Osteocyte (in vitro differentiated cells): ENCODE results near the gene CEP68. TPM values are rescaled to one million over a fixed set of nuclear protein-coding genes. Genes with fewer than 3 reads are reported as not detected.
"Not testable (repeated sequence)": the region's sequence is repeated elsewhere in the genome, so short reads cannot be mapped to it uniquely, and the experiment has no call there.

Experiments
- DNase-seq: peaks from one replicate; pipeline ENCODE4 v3.0.0; 2021; ENCODE audit warnings: mixed read lengths; ENCODE audit not compliant: unreplicated experiment; ENCODE audit errors: extremely low spot score
- H3K27ac Mint-ChIP-seq: one replicate; pipeline ENCODE4 v1.8.0; 2021; ENCODE audit warnings: mild to moderate bottlenecking, mixed read lengths; ENCODE audit not compliant: unreplicated experiment
- H3K27me3 Mint-ChIP-seq: one replicate; pipeline ENCODE4 v1.8.0; 2021; ENCODE audit warnings: mixed read lengths; ENCODE audit not compliant: unreplicated experiment
- H3K36me3 Mint-ChIP-seq: one replicate; pipeline ENCODE4 v1.8.0; 2021; ENCODE audit warnings: mixed read lengths; ENCODE audit not compliant: unreplicated experiment
- H3K4me1 Mint-ChIP-seq: one replicate; pipeline ENCODE4 v1.8.0; 2021; ENCODE audit warnings: mixed read lengths; ENCODE audit not compliant: unreplicated experiment
- H3K4me3 Mint-ChIP-seq: one replicate; pipeline ENCODE4 v1.8.0; 2021; ENCODE audit warnings: mild to moderate bottlenecking, moderate library complexity, mixed read lengths; ENCODE audit not compliant: unreplicated experiment
- H3K9me3 Mint-ChIP-seq: one replicate; pipeline ENCODE4 v1.8.0; 2021; ENCODE audit warnings: mixed read lengths; ENCODE audit not compliant: unreplicated experiment
- total RNA-seq: library from RNA; stranded (reverse); gene quantifications from 2 replicates; pipeline ENCODE4 v1.2.1, GENCODE V29; 2021
- TF ChIP-seq, protein P1 (sequence below): fragments of 200-600 bp; sonication (generic); IDR thresholded peaks from 2 replicates; pipeline ENCODE4 v1.5.0; 2021; ENCODE audit warnings: antibody characterized with exemption, mild to moderate bottlenecking, moderate library complexity

Gene CEP68
- total RNA-seq, 1 donor from 2014 or later, result 20.7 TPM

DNA sequence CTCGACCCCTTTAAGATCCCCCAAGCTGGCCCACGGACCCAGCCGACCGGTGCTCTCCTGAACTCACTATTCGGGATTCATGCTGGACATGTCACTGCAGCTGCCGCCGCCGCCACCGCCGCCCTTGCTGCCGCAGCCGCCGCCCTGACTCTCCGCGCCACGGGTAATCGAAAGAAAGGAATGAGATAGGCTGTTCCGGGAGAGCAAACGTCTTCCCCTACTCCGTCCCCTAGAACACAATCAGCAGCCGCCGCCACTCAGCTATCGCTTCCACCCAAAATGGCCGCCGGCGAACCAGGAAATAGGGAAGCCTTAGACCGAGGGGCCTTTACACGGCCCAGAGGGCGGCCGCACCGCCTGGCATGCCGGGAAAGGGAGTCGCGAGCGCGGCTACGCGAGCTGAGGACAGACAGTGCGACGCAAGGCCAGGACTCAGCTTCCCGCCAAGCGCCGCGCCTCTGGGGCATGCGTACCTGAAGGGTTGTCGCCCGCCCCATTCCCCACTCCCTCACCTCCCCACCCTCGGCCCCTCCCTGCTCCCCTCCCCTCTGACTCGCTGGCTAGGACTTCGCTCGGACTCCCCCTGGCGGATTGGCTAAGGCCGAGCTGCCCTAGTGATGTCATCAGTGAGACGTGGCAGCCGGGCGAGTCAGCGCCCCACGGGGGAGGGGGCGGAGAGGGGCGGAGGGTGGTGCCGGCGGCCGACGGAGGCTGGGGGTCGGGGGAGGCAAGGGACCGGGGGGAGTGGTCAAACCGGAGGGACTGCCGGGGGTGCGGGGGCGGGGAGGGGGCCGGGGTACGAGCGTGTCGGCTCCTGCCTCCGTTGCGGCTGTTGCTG, 73.8 kb downstream of the CEP68 start, which contains the start of gene RAB1A:
Gene RAB1A (minus strand): TSS at position 281 of the 838 bp plus-strand sequence. CDS start 191 bp downstream, at position 90.
- Mint-ChIP-seq H3K4me3 (peak within 1 kb of the TSS; percentile 100), H3K36me3 (no peaks in the 10 kb centered on the region), H3K4me1 (peaks cover 39% of the 10 kb centered on the region), H3K27me3 (no peaks in the 10 kb centered on the region), H3K27ac (peak within 1 kb of the TSS; percentile 100), H3K9me3 (no peaks in the 10 kb centered on the region)
- TF ChIP-seq, protein P1, sequence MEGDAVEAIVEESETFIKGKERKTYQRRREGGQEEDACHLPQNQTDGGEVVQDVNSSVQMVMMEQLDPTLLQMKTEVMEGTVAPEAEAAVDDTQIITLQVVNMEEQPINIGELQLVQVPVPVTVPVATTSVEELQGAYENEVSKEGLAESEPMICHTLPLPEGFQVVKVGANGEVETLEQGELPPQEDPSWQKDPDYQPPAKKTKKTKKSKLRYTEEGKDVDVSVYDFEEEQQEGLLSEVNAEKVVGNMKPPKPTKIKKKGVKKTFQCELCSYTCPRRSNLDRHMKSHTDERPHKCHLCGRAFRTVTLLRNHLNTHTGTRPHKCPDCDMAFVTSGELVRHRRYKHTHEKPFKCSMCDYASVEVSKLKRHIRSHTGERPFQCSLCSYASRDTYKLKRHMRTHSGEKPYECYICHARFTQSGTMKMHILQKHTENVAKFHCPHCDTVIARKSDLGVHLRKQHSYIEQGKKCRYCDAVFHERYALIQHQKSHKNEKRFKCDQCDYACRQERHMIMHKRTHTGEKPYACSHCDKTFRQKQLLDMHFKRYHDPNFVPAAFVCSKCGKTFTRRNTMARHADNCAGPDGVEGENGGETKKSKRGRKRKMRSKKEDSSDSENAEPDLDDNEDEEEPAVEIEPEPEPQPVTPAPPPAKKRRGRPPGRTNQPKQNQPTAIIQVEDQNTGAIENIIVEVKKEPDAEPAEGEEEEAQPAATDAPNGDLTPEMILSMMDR, result peak; percentile 51
- peak; percentile 100 for DNase-seq

DNA sequence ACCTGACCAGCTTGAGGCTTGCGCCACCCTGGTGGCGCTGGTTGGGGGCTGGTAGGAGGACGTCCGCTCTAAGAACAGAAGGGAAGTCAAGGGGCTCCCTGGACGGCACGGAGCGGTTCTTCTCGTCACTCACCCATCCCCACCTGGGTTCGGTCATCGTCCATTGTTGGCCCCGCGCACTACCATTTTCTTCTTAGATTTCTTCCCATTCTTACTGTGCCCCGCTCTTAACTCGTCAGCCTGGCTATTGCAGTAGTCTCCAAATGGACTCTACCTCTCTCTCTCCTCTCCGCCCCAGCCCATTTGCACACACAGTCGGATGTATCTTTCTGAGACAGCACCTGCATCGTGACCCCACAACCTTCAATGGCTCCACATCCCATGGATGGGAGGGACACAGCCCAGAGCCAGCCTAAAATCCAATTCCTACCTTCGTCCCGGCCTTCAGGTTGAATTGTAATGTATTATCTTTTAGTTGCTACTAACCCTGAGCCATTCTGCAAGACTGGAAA, 74.5 kb downstream of the CEP68 start:
- no peaks in the 10 kb centered on the region for H3K36me3 Mint-ChIP-seq
- H3K4me3 Mint-ChIP-seq, result peak overlapping the region; percentile 100
- no peaks in the 10 kb centered on the region for H3K9me3 Mint-ChIP-seq
- no peaks in the 10 kb centered on the region for H3K27me3 Mint-ChIP-seq
- H3K27ac Mint-ChIP-seq, result peak overlapping the region; percentile 97
- peaks cover 33% of the 10 kb centered on the region for H3K4me1 Mint-ChIP-seq
- no peak for DNase-seq
- TF ChIP-seq, protein P1, result no peak

DNA sequence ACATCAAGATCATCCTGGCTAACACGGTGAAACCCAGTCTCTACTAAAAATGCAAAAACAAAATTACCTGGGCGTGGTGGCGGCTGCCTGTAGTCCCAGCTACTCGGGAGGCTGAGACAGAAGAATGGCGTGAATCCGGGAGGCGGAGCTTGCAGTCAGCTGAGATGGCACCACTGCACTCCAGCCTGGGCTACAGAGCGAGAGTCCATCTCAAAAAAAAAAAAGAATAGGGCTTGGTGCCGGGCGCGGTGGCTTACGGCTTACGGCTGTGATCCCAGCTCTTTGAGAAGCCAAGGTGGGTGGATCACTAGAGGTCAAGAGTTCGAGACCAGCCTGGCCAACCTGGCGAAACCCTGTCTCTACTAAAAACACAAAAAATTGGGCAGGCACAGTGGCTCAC, 76.7 kb downstream of the CEP68 start:
- peaks cover 19% of the 10 kb centered on the region for H3K4me1 Mint-ChIP-seq
- not testable (repeated sequence) for H3K27ac Mint-ChIP-seq, H3K9me3 Mint-ChIP-seq, H3K4me3 Mint-ChIP-seq, DNase-seq, H3K27me3 Mint-ChIP-seq, H3K36me3 Mint-ChIP-seq

DNA sequence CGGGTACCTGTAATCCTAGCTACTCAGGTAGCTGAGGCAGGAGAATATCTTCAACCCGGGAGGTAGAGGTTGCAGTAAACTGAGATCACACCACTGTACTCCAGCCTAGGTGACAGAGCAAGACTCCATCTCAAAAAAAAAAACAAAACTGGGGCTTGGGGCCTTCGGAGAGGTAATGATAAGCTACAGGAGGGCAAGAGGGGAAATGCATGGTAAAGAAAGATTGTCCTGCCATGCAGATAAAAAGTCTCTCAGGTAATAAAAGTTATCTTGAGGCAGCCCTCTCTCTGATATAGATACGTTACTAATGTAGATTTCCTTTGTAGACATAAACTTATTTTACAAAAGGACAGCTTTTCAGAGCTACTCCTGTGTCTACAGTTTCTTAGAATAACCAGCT, 77.4 kb downstream of the CEP68 start:
- Mint-ChIP-seq H3K4me1 (peaks cover 13% of the 10 kb centered on the region), H3K9me3 (no peaks in the 10 kb centered on the region), H3K36me3 (no peaks in the 10 kb centered on the region), H3K27me3 (no peaks in the 10 kb centered on the region), H3K4me3 (no peak overlapping the region), H3K27ac (no peak overlapping the region)
- TF ChIP-seq, protein P1, result no peak
- DNase-seq, result no peak

DNA sequence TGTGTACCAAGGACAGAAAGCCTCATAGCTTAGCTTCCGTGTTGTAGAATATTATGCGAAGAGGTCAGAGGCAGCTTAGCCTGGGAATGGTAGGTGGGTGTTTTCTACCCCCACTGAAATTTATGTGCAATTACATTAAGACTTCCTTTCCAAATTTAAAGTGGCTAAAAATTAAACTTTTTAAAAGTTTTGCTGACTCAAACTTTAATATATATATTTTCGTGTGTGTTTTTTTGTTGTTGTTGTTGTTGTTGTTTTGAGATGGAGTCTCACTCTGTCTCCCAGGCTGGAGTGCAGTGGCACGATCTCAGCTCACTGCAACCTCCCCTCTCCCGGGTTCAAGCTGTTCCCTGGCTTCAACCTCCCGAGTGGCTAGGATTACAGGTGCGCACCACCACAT, 77.9 kb downstream of the CEP68 start:
- TF ChIP-seq, protein P1, result no peak
- Mint-ChIP-seq H3K36me3 (no peaks in the 10 kb centered on the region), H3K27ac (no peak overlapping the region), H3K4me3 (no peak overlapping the region), H3K27me3 (no peaks in the 10 kb centered on the region), H3K9me3 (no peaks in the 10 kb centered on the region), H3K4me1 (peaks cover 13% of the 10 kb centered on the region)
- DNase-seq, result no peak
